HG03378 (cell line): ENCODE results near the gene SYNGR1.
"Not testable (repeated sequence)": the region's sequence is repeated elsewhere in the genome, so short reads cannot be mapped to it uniquely, and the experiment has no call there.

ENCODE experiments used
- ATAC-seq: cut with Tn5 transposase; IDR thresholded peaks from one replicate; pipeline ENCODE4 v1.9.1; 2021; ENCODE audit warnings: mild to moderate bottlenecking, moderate library complexity; ENCODE audit not compliant: unreplicated experiment

Gene SYNGR1

DNA sequence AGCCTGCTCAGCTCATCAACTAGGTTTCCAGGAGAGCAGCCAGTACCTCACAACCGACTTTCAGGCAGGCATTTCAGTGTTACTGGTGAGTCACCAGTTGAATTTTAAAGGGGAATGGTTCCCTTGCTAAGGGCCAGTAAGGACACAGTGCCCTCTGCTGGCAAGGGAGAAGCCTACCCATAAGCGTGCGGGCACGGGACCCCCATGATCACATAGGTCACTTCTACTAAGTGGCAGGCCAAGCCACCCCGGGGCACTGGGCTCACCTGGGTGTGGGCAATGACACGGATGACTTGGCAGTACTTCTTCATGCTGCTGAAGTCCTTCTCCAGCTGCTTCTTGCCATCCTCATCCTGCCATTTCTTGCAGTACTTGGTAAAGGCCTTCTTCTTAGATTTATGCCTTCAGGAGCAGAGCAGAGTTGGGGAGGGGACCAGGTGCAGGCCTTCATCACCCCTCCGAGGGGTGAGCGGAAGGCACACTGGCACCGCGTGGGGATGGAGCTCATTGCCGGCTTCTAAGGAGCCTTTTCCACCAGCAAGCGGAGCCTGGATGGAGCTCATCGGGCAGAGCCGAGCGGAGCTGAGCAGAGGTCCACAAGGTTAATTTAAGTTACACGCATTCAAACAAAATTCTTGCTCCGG, 33.2 kb upstream of the SYNGR1 start:
- no peak for ATAC-seq

DNA sequence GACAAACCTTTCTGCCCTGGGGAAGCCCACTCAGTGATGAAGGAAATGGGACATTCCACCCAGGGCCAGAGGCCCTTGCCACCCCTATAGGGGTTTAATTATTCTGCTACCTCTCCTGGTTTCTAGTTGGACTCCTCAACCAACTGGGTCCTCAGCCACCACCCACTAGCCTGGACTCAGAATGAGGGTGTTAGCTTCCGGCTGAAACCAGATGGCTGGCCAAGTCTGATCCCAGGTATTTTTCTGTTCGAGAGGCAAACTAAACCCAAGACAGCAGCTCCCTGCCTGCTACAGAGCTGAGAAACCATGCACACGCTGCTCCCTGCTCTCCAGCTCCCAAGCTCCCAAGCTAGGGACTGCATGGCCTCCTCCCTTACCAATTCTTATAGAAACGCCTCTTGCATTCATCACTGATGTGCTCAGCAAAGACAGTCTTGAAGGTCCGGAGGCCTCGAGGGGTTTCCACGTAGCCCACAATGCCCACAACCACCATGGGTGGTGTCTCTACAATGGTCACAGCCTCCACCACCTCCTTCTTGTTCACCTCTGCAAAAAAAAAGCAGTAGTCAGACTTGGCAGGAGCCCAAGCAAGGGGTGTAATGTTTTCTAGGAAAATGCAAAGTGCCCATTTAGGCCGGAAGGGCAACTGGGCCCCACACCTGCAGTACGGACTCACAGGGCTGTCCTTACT, 32.6 kb upstream of the SYNGR1 start:
- ATAC-seq = no peak

- ATAC-seq = no peak
These were observed 31.9 kb upstream of the SYNGR1 start for GRCh38 chr22:39317775-39318506.

GRCh38 chr22:39318507-39319283, 31.1 kb upstream of the SYNGR1 start:
- ATAC-seq = no peak

- ATAC-seq = peak; percentile 77
These were observed 30.3 kb upstream of the SYNGR1 start, which contains the start of gene RPL3 for GRCh38 chr22:39319284-39320022. RPL3 (minus strand) TSS chr22:39319623; CDS start chr22:39319597, 26 bp downstream.

GRCh38 chr22:39320616-39321029, 29.2 kb upstream of the SYNGR1 start:
- ATAC-seq = not testable (repeated sequence)

DNA sequence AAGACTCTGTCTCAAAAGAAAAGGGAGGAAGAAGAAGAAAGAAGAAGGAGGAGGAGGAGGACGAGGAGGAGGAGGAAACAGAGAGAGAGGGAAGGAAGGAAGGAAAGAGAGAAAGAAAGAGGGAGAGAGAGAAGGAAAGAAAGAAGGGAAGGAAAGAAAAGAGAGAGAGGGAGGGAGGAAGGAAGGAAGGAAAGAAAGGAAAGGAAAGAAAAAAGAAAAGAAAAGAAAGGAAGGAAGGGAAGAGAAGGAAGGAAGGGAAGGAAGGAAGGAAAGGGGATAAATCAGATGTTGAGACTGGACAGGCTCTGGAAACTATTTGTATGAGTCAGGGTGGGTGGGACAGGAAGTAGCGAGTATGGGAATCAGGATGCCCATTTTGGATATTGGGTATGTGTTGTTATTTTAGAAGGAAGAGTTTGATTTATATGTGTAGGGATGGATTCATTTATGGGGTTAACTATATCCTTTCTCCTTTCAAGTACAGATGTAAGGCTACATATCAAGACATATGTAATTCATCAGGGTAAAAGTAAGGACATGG, 24.3 kb upstream of the SYNGR1 start:
- no peak for ATAC-seq

GRCh38 chr22:39327995-39328754, 21.6 kb upstream of the SYNGR1 start:
- ATAC-seq = no peak

- ATAC-seq = not testable (repeated sequence)
These were observed 19.2 kb upstream of the SYNGR1 start for GRCh38 chr22:39330553-39330952.

GRCh38 chr22:39332441-39333064, 17.2 kb upstream of the SYNGR1 start:
- no peak for ATAC-seq

DNA sequence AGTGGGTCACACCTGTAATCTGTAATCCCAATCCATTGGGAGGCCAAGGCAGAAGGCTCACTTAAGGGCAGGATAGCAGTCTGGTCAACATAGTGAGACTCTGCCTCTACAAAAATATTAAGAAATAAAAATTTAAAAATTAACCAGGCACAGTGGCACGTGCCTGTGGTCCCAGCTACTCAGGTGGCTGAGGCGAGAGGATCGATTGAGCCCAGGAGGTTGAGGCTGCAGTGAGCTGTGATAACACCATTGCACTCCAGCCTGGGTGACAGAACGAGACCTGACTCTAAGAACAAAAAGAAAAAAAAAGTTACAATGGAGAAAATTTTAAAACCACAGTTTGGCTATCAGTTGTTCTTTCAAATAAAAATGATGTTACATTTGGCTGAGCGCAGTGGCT, 13.4 kb upstream of the SYNGR1 start:
- ATAC-seq = no peak

DNA sequence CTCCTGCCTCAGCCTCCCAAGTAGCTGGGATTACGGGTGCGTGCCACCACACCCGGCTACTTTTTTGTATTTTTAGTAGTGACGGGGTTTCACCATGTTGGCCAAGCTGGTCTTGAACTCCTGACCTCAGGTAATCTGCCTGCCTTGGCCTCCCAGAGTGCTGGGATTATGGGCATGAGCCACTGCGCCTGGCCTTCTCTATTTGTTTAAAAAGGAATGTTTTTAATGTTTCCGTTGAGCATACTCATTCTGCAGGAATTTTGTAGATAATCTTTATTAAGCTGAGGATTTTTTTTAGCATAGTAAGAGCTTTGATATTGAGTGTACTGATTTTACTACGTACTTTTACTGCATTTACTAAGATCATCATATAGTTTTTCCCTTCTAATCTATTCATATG, 10.0 kb upstream of the SYNGR1 start:
- ATAC-seq = not testable (repeated sequence)

DNA sequence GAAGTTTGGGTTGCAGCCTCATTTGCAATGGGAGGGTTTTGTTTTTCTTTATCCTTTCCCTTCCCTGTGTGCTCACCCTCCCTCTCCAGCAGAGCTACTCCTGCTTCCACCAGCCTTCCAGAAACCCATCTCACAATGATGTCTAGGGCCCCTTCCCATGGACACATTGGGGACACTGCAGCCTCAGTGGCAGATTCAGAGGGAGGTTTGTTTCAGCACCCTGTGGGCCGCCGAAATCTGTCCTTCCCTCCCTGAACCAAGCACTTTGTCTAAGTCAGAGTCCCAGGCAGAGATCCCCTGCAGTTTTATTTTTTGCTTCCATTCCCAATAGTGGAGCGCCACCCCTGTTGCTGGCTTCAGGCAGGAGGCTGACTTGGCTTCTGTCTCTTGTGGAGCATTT, 8.6 kb upstream of the SYNGR1 start:
- no peak for ATAC-seq

- ATAC-seq = no peak
These were observed 6.3 kb upstream of the SYNGR1 start for GRCh38 chr22:39343259-39344045.

DNA sequence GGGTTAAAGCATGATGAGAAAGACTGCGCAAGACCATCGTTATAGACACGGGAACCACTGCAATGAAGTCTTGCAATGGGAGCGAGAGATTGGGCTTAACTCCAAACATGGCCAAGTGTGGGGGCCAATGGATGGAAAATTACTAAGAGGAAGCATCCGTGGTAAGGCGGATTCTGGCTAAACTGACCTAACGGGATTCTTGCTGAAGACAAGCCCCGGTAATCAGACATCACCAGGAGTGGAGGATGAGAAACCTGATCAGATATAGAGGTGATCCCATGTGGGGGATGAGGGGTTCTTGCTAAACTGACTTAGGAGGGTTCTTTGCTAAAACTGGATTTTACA, 5.8 kb upstream of the SYNGR1 start:
- ATAC-seq = no peak

DNA sequence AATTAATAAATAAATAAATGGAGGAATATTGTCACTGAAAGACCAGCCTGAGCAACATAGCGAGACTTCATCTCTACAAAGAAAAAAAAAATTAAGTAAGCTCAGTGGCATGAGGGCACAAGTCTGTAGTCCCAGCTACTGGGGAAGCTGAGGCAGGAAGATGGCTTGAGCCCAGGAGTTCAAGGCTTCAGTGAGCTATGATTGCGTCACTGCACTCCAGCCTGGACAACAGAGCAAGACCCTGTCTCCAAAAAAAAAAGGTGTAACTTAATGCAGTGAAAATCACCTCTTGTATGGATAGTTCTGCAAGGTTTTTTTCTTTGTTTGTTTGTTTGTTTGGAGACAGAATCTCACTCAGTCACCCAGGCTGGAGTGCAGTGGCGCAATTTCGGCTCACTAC, 4.6 kb upstream of the SYNGR1 start:
- ATAC-seq = no peak

GRCh38 chr22:39348909-39349505, 784 bp upstream of the SYNGR1 start:
- no peak for ATAC-seq

- no peak for ATAC-seq
These were observed 255 bp upstream of the SYNGR1 start for GRCh38 chr22:39349506-39349966.
